ENCODE data around the gene ECPAS. TPM values are rescaled to one million over a fixed set of nuclear protein-coding genes. Genes with fewer than 3 reads are reported as not detected.

ECPAS gene
- total RNA-seq, 4 donors from 2014 or later = 53.5 to 75.7 (median 66.1) TPM

DNA sequence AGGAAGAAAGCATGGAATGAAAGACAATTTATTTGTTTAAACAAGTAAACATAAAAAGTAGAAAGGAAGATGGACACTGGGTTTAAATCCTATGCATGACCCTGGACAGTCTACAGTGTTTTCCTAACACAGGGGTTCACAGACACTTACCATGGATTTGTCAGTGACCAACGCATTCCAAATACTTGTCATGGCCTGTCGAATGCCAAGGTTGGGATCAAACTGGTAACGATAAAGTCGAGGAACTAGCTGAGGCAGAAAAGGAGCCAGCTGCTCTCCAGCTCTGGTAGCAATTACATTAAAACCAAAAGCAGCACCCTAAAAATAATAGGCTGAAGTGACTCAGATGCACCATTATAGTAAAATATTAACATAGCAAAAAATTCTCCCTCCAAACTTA lies 94.8 kb downstream of the ECPAS start:
- DNase-seq (ENCODE audit: low spot score in 2 of 2) = no peak
- no peak for TF ChIP-seq CTCF (IDR thresholded peaks at IDR 0.05)
- no peak for TF ChIP-seq POLR2A (IDR thresholded peaks at IDR 0.05)
- WGBS, 2 donors = 67 to 76% methylated on average over 4 of the region's 4 CpGs
- intact Hi-C loops (cut with DNase I; ENCODE audit: low total_unique reads) = no loop called here
- H3K4me3 ChIP-seq (ENCODE audit: low read depth, poor library complexity, severe bottlenecking) = no peak overlapping the region

GRCh38 chr9:111386386-111386785 lies 97.8 kb downstream of the ECPAS start:
- TF ChIP-seq CTCF (IDR thresholded peaks at IDR 0.05) (no peak), POLR2A (IDR thresholded peaks at IDR 0.05) (no peak)
- intact Hi-C loops (cut with DNase I; ENCODE audit: low total_unique reads) = no loop called here
- no peak for DNase-seq (ENCODE audit: low spot score in 2 of 2)
- H3K4me3 ChIP-seq (ENCODE audit: low read depth, poor library complexity, severe bottlenecking) = no peak overlapping the region
- 92 to 95% methylated on average over 3 of the region's 3 CpGs for WGBS, 2 donors

- H3K4me3 ChIP-seq (ENCODE audit: low read depth, poor library complexity, severe bottlenecking) = no peak overlapping the region
- no peak for DNase-seq (ENCODE audit: low spot score in 2 of 2)
- intact Hi-C loops (cut with DNase I; ENCODE audit: low total_unique reads) = no loop called here
- TF ChIP-seq POLR2A (IDR thresholded peaks at IDR 0.05) = no peak
- TF ChIP-seq CTCF (IDR thresholded peaks at IDR 0.05) = no peak
- 82 to 83% methylated on average over 1 of the region's 1 CpG for WGBS, 2 donors
Measured at GRCh38 chr9:111381006-111381405, 103.2 kb downstream of the ECPAS start.

DNA sequence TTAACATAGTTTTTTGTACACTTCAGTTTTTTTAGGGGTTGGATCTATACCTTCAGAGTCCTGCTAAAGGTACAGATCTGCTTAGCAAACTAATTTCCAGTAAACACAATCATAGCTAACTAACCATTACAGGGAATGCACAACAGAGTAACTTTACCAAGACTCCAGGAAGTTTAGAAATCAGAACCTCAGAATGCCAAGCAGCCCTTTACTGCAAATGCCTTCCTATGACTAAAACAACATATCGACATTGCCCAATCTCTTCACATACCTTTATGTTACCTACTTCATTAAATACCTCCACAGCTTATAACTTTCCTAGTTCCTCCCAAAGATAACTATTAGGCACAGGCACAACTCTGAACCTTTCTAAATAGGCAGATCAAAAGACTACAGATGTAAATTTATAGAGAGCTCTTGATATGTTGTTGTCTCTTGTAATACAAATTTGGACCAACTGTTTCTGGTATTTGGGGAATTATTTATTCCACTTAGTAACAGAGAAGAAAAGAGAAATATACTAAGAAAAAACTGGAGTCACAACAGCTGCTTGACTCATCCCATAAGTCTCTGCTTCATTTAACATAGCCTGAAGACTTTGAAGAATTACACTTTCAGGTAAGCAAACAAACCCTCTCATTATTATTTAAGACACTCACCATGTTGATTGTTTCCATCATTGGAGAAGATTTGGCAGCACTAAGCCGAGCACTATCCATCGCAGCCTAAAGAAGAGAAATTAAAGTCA lies 108.2 kb downstream of the ECPAS start:
- WGBS, 2 donors = 96% methylated on average over 3 of the region's 3 CpGs
- DNase-seq (ENCODE audit: low spot score in 2 of 2) = no peak
- intact Hi-C loops (cut with DNase I; ENCODE audit: low total_unique reads) = no loop called here
- no peak overlapping the region for H3K4me3 ChIP-seq (ENCODE audit: low read depth, poor library complexity, severe bottlenecking)
- TF ChIP-seq POLR2A (IDR thresholded peaks at IDR 0.05) (no peak), CTCF (IDR thresholded peaks at IDR 0.05) (no peak)

DNA sequence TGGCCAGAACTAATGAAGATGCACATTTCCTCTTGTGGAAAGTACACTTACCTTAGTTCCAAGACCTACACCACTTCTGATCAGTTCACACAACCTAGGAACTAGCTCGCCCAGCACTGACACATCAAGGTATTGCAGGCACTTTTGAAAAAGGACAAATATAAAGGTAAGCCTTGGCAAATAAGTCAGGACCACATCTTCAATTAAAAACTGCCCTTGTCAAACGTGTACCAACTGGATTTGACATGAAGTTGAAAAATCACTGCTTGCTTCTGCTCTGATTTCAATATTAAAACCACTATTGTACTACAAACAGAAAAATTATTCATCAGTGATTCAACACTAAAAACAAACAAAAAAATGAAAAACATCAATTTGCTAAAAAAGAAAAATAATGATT lies 109.1 kb downstream of the ECPAS start:
- TF ChIP-seq POLR2A (IDR thresholded peaks at IDR 0.05) (no peak), CTCF (IDR thresholded peaks at IDR 0.05) (no peak)
- DNase-seq (ENCODE audit: low spot score in 2 of 2) = no peak
- 90 to 95% methylated on average over 2 of the region's 2 CpGs for WGBS, 2 donors
- intact Hi-C loops (cut with DNase I; ENCODE audit: low total_unique reads) = no loop called here
- H3K4me3 ChIP-seq (ENCODE audit: low read depth, poor library complexity, severe bottlenecking) = no peak overlapping the region

DNA sequence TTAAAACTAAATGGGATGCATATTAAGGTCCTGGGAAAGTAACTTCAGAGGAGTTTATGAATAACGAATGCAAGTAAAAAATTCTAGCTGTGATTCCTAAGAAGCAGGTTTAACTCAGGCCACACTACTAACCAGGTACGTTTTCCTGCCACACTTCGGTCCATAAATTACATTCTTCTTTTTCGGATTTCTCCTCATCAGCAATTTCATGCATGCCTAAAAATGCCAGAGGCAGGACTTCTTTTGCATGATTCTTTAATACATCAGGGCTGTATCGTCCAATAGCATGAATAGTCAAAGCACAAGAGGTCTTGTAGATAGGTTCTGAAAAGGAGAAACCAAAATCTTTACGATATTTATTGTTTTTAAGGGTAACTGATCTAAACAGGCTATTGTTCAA lies 111.9 kb downstream of the ECPAS start:
- no peak overlapping the region for H3K4me3 ChIP-seq (ENCODE audit: low read depth, poor library complexity, severe bottlenecking)
- DNase-seq (ENCODE audit: low spot score in 2 of 2) = no peak
- intact Hi-C loops (cut with DNase I; ENCODE audit: low total_unique reads) = no loop called here
- 92 to 93% methylated on average over 6 of the region's 6 CpGs for WGBS, 2 donors
- TF ChIP-seq POLR2A (IDR thresholded peaks at IDR 0.05) (no peak), CTCF (IDR thresholded peaks at IDR 0.05) (no peak)

Measured in lower leg skin (tissue), 4 donors.